ENCODE data around the gene C22orf23. TPM values are rescaled to one million over a fixed set of nuclear protein-coding genes. Genes with fewer than 3 reads are reported as not detected.
A peak's percentile ranks its signal among the peaks of the same experiment; 100 is the strongest.
"Not testable (repeated sequence)": the region's sequence is repeated elsewhere in the genome, so short reads cannot be mapped to it uniquely, and the experiment has no call there.

C22orf23 gene
- polyA plus RNA-seq, 3 donors from 2014 or later: not detected

DNA sequence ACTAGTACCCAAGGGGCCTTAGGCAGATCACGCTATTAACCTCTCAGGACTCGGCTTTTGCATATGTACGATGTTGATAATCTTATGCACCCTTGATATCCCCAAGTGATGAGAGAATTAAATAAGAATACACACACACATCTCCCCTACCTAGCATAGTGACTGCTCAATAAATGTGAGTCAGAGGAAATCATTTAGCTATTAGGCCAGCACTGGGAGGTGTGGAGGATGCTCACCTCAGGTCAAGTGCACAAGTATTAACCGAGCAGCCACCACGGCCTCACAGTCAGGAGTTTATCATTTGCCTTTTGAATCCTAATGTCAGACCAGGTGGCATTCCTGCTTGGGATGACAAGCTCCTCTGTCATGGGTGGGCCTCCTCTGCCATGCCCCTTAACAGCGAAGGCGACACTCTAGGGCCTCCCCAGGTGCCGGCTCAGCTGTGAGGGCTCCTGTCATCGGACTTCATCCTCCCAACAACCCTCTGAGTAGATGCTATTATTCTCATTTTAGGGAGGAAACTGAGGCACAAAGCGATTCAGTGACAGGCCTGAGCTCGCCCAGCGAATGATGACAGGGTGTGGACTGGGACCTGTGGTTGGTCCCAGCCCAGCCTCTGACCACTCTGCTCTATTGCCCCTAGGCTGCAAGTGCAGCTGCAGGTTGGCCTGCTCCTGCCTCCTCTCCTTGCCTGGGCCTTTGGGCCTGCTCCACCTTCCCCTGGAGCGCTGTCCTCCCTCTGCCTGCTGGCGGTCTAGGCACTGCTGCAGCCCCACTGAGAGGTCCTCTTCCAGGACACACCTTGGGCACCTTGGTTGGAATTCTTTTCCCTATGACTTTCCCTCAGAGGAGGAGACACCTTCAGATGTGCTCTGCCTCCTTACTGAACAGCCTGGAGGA is 36.0 kb upstream of the C22orf23 start:
- Mint-ChIP-seq H3K4me1 (peaks cover 19 to 25% of the 10 kb centered on the region in 2 donors), H3K4me3 (no peak overlapping the region), H3K27me3 (ENCODE audit: low read depth in 3 of 3) (peaks cover 0 to 2% (median 1%) of the 10 kb centered on the region in 3 donors), H3K9me3 (no peaks in the 10 kb centered on the region), H3K36me3 (peaks cover 0 to 4% (median 0%) of the 10 kb centered on the region in 3 donors), H3K27ac (peak overlapping the region in 1 of 6 donors; percentile 23)
- DNase-seq: no peak

- Mint-ChIP-seq H3K27me3 (ENCODE audit: low read depth in 3 of 3) (peaks cover 0 to 1% (median 0%) of the 10 kb centered on the region in 3 donors), H3K36me3 (peaks cover 0 to 4% (median 0%) of the 10 kb centered on the region in 3 donors), H3K27ac (no peak overlapping the region), H3K4me1 (no peaks in the 10 kb centered on the region), H3K4me3 (no peak overlapping the region), H3K9me3 (no peaks in the 10 kb centered on the region)
- DNase-seq: no peak
Measured at GRCh38 chr22:37986371-37986770, 33.0 kb upstream of the C22orf23 start.

DNA sequence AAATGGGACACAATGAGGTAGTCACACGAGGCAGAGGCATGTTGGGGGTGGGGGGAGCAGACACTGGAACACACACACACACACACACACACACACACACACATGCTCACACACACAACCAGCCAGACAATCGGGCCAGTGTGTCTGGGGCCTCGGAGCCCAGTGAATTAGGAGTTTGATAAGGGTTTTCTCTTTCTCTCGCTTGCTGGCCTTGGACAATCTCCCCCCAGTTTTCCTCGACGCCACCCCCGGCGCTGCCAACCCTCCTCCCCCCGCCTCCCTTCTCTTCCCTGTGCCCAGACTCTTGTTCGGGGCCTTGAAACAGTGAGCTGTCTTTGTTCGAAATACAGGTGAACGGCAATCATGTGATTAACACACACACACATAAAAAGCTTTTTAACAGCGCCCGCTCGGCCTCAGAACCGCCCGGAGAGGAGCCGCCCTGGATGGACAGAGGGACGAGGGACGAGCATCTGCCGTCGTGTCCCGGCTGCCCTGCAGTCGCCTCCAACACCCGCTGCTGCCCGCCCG is 32.4 kb upstream of the C22orf23 start:
- DNase-seq: no peak
- Mint-ChIP-seq H3K4me3 (no peak overlapping the region), H3K27ac (no peak overlapping the region), H3K9me3 (no peaks in the 10 kb centered on the region), H3K36me3 (peaks cover 0 to 4% (median 0%) of the 10 kb centered on the region in 3 donors), H3K27me3 (ENCODE audit: low read depth in 3 of 3) (peaks cover 0 to 1% (median 0%) of the 10 kb centered on the region in 3 donors), H3K4me1 (no peaks in the 10 kb centered on the region)

DNA sequence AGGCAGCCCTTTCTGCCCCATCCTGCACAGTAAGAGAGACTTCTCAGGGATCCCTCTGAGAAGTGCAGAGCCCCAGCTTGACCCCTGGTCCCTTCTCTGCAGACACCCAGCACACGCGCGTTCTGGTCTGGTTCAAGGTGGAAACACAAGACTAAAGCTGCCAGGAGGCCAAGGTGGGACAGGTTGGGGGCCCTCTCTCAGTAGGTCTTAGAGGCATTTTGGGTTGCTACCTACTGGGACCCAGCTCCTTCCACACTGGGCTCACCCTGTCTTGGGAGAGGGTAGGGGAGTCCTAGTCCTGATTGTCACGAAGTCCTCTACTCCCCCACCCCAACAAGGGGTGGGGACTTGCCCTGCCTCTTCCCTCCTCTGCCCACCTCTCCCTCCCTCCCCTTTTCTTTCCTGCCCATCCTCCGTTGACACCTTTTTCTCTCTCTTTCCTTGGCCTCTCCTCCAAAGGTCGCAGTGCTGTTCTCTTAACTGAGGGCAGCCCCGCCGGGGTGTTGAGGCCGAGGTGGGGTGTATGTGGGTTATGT is 31.7 kb upstream of the C22orf23 start:
- H3K27ac Mint-ChIP-seq: peak overlapping the region in 1 of 6 donors; percentile 35

GRCh38 chr22:37983860-37984791 is 30.7 kb upstream of the C22orf23 start, which contains the start of gene SOX10:
Gene SOX10, minus strand, starts transcription at chr22:37984555. Its CDS starts 771 bp downstream, at chr22:37983784.
- H3K27ac Mint-ChIP-seq: peak within 1 kb of the TSS in 1 of 6 donors; percentile 35
- no peaks in the 10 kb centered on the region for H3K4me1 Mint-ChIP-seq
- no peak within 1 kb of the TSS for H3K4me3 Mint-ChIP-seq
- H3K9me3 Mint-ChIP-seq: no peaks in the 10 kb centered on the region
- H3K36me3 Mint-ChIP-seq: peaks cover 0 to 4% (median 0%) of the 10 kb centered on the region in 3 donors
- H3K27me3 Mint-ChIP-seq (ENCODE audit: low read depth in 3 of 3): peaks cover 0 to 1% (median 0%) of the 10 kb centered on the region in 3 donors
- no peak for DNase-seq

More for the DNA sequence above, 31.7 kb upstream of the C22orf23 start:
- Mint-ChIP-seq H3K27me3 (ENCODE audit: low read depth in 3 of 3) (peaks cover 0 to 1% (median 0%) of the 10 kb centered on the region in 3 donors), H3K4me1 (no peaks in the 10 kb centered on the region), H3K9me3 (no peaks in the 10 kb centered on the region), H3K36me3 (peaks cover 0 to 4% (median 0%) of the 10 kb centered on the region in 3 donors), H3K4me3 (no peak overlapping the region)
- DNase-seq: no peak

DNA sequence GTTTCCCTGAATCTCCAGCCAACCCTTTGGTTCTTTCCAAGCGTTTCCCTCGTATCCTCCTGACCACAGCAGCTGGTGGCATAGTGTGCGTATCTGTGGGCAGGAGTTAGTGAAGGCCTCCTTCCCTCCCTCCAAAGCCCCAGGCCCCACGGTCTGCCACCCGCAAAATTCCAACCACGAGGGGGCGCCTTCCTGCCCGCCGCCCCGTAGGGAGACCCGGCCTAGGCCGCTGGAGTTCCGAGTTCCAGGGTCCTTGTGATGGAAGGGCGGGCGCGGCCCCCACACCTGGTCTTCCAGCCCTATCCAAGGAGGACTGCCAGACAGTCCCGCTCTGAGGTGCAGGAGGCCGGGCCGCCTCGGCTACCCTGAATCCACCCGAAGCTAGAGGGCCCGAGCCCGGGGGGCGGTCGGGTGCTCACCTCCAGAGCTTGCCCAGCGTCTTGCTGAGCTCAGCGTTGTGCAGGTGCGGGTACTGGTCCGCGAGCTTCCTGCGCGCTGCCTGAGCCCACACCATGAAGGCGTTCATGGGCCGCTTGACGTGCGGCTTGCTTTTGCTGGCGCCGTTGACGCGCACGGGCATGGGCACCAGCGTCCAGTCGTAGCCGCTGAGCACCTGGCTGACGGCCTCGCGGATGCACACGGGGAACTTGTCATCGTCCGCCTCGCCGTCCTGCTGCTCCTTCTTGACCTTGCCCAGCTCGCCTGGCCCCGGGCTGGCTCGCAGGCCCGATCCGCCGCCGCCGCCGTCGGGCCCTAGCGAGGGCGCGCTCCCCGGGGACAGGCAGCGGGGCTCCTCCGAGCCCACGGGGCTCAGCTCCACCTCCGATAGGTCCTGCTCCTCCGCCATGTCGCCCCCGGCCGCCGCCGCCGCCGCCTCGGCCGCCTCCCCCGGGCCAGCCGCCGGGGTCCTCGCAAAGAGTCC is 29.8 kb upstream of the C22orf23 start:
- Mint-ChIP-seq H3K27ac (no peak overlapping the region), H3K4me3 (no peak overlapping the region), H3K27me3 (ENCODE audit: low read depth in 3 of 3) (peaks cover 0 to 1% (median 0%) of the 10 kb centered on the region in 3 donors), H3K4me1 (no peaks in the 10 kb centered on the region), H3K36me3 (peaks cover 0 to 4% (median 0%) of the 10 kb centered on the region in 3 donors), H3K9me3 (no peaks in the 10 kb centered on the region)
- DNase-seq: no peak

DNA sequence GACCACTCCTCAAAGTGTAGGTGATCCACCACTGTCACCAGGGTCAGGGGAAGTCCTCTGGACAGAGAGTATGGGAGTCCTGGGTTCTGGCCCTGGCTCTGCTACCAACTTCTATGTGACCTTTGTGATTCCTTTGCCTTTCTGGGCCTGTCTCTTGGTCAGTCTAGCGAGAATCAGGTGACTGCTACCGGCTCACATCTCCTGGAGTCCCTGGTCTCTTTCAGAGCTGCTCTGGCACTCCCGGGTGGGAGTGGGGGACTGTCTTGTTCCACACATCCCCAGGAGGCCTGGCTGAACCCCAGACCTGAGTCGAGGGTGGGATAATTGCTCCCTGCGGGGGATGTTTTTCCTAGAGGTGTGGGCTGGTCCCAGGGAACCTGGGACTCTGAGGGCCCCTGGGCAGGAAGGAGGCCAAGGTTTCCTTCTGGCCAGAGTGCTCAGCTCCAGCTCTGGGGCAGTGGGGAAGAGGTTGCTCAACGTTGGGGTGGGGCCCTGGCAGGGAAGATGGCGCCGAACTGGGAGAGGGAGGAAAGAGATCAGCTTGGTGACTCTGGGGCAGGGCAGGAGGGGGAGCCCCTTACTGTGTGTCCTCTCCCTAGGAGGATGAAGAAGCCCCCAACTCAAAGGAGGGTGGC is 28.9 kb upstream of the C22orf23 start:
- H3K36me3 Mint-ChIP-seq: no peaks in the 10 kb centered on the region
- H3K9me3 Mint-ChIP-seq: no peaks in the 10 kb centered on the region
- DNase-seq: no peak
- peak overlapping the region in 1 of 6 donors; percentile 4 for H3K27ac Mint-ChIP-seq
- no peaks in the 10 kb centered on the region for H3K4me1 Mint-ChIP-seq
- H3K4me3 Mint-ChIP-seq: no peak overlapping the region
- H3K27me3 Mint-ChIP-seq (ENCODE audit: low read depth in 3 of 3): peaks cover 0 to 1% (median 0%) of the 10 kb centered on the region in 3 donors

DNA sequence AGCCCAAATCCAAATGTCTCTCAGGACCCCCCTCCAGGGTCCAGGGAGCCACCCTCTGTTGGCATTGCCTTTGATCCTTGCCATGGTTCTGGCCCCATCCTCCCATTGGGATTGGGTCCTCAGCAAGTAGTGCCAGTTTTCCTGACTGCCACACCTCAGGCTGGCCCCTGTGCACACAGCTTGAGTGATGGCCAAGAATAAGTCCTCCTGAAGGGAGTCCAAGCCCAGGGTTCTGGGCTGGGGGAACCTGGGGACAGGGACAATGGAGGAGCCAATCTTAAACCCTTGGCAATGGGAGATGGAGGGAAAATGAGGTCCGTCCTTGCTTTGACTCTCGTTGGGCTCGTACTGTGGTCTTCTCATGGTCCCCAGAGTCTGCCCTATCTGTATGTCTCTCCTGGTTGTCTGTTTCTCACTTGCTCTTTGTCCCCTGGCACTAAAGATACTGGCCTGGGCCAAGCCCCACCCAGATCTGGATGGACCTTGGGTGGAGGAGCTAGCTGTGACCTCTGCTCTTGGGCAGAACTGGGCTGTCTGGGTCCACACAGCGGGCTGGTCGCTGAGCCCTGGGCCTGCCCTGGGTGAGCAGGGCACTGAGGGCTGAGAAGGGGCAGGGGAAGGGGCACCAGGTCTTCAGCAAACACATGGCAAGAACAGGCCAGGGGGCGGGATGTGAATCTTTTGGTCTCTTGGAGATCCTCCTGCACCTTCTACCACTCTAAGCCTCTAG is 28.0 kb upstream of the C22orf23 start:
- DNase-seq: no peak

GRCh38 chr22:37979782-37980181 is 26.4 kb upstream of the C22orf23 start:
- no peaks in the 10 kb centered on the region for H3K27me3 Mint-ChIP-seq (ENCODE audit: low read depth in 3 of 3)
- H3K27ac Mint-ChIP-seq: no peak overlapping the region
- H3K36me3 Mint-ChIP-seq: peaks cover 0 to 3% (median 0%) of the 10 kb centered on the region in 3 donors
- no peak for DNase-seq
- no peak overlapping the region for H3K4me3 Mint-ChIP-seq
- H3K4me1 Mint-ChIP-seq: no peaks in the 10 kb centered on the region
- no peaks in the 10 kb centered on the region for H3K9me3 Mint-ChIP-seq

More for the DNA sequence above, 28.0 kb upstream of the C22orf23 start:
- H3K27ac Mint-ChIP-seq: peak overlapping the region in 2 of 6 donors; percentile 21 to 46
- H3K36me3 Mint-ChIP-seq: no peaks in the 10 kb centered on the region
- H3K4me1 Mint-ChIP-seq: no peaks in the 10 kb centered on the region
- H3K27me3 Mint-ChIP-seq (ENCODE audit: low read depth in 3 of 3): peaks cover 0 to 1% (median 0%) of the 10 kb centered on the region in 3 donors
- H3K9me3 Mint-ChIP-seq: no peaks in the 10 kb centered on the region
- no peak overlapping the region for H3K4me3 Mint-ChIP-seq

GRCh38 chr22:37976547-37976946 is 23.1 kb upstream of the C22orf23 start:
- Mint-ChIP-seq H3K27me3 (ENCODE audit: low read depth in 3 of 3) (no peaks in the 10 kb centered on the region), H3K27ac (peak overlapping the region in 3 of 6 donors; percentile 36 to 55 (median 39)), H3K36me3 (peaks cover 0 to 8% (median 0%) of the 10 kb centered on the region in 3 donors), H3K4me3 (no peak overlapping the region), H3K9me3 (no peaks in the 10 kb centered on the region), H3K4me1 (no peaks in the 10 kb centered on the region)
- DNase-seq: no peak

- H3K4me3 Mint-ChIP-seq; DNase-seq; H3K4me1 Mint-ChIP-seq; H3K36me3 Mint-ChIP-seq; H3K27me3 Mint-ChIP-seq (ENCODE audit: low read depth in 3 of 3); H3K9me3 Mint-ChIP-seq: not testable (repeated sequence)
- peak overlapping the region in 1 of 6 donors; percentile 29 for H3K27ac Mint-ChIP-seq
Measured at GRCh38 chr22:37976022-37976421, 22.6 kb upstream of the C22orf23 start.
